NCI-H345 treated with DMSO at 0.1 percent for 48 hours (cell line): ENCODE results near the gene PRKCB.

Experiments used
- DNase-seq: peaks from one replicate; lab custom pipeline; 2025; ENCODE audit not compliant: unreplicated experiment; lab: John Stamatoyannopoulos, UW

The PRKCB gene

DNA sequence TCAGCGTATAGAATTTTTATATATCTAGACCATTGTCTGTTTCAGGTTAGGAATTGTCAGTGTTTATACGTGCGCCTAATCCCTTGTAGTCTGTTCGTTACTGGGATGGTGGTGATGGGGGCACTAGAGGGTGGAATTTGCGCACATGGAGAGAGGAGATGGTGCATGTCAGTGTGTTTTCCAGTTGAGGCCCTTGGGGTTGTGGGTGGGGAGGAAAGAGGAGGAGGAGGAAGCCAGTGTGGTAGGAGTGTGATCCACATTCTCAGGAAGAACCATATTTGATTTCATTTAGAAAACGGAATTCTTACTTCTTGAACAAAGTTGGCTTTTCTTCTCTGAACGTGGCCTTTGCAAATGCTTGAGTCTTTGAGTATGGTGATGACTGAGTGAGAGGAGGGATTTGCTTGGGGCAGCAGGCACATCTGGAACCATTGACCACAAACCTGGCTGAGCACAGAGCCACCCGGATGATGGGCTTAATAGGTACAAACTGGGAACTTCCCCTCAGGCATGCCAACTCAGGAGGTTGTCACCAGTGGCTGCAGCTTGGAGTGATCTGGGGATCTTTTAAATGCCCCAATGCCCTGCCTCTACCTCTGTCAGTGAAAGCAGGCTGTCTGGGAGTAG lies 98.9 kb downstream of the PRKCB start:
- DNase-seq: no peak

DNA sequence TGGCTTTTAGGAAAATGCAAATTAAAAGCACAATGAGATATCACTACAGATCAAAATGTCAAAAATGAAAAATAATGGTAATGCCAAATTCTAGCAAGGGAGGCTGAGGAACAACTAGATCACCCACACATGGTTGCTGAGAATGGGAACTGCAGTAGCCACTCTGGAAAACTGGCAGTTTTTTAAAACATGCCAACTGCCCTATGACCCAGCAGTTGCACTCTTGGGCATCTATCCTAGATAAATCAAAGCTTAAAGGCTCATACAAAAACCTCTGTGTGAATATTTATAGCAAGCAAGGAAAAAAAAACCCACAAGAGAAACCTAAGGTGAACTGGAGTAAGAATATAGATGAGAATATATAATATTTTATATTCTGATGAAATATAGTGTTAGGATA lies 104.3 kb downstream of the PRKCB start:
- no peak for DNase-seq

GRCh38 chr16:23941025-23941424 lies 105.2 kb downstream of the PRKCB start:
- no peak for DNase-seq

- no peak for DNase-seq
These were observed 106.3 kb downstream of the PRKCB start for GRCh38 chr16:23941963-23942564.

GRCh38 chr16:23943604-23944003 lies 107.8 kb downstream of the PRKCB start:
- DNase-seq: no peak

GRCh38 chr16:23944381-23944780 lies 108.6 kb downstream of the PRKCB start:
- no peak for DNase-seq

DNA sequence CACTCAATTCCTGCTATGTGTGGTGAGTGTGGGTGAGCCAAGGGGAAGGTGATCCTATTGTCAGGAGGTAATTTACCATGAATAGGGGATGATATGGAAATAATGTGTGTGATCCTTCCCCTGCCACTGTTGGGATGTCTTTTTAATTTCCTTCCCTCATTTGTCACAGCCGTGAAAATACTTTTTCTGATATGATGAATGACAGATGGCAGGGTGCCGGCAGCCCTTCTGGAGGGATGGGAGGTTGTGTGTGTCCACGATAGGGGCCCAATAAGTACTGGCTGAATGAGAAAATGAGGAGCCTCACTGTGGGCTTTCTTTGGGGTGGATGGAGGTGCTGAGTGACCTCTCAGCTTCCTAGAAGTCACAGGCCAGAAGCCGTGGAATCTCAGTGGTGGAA lies 109.5 kb downstream of the PRKCB start:
- DNase-seq: no peak

GRCh38 chr16:23947838-23948237 lies 112.1 kb downstream of the PRKCB start:
- no peak for DNase-seq

- DNase-seq: peak; percentile 57
These were observed 113.2 kb downstream of the PRKCB start for GRCh38 chr16:23948949-23949411.

GRCh38 chr16:23949630-23950290 lies 114.0 kb downstream of the PRKCB start:
- no peak for DNase-seq

DNA sequence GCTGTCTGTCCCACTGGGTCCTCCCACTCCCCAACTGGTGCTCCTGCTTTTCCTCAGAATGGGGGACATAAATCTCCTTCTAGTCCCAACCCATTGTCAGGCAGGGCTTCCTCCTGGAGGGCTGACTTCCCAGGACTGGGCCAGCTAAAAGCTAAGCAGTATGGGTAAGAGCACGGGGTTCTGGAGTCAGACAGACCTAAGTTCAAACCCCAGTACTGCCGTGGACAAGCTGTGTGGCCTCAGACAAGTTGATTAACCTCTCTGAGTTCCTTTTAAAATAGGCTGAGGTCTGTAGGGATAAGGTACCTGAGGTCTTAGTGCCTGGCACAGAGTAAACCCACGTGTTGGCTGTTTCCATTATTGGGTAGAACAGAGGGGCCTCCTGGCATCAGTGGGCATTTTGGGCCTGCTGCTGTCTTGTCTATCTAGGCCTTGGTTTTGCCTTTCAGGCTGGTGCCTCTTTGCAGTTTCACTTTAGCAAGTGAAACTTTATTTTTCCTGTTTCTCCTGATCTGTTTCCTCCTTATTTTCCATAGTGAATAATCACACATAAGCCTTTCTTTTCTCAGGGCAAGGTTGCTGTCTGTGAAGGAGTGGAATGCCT lies 114.6 kb downstream of the PRKCB start:
- DNase-seq: no peak

DNA sequence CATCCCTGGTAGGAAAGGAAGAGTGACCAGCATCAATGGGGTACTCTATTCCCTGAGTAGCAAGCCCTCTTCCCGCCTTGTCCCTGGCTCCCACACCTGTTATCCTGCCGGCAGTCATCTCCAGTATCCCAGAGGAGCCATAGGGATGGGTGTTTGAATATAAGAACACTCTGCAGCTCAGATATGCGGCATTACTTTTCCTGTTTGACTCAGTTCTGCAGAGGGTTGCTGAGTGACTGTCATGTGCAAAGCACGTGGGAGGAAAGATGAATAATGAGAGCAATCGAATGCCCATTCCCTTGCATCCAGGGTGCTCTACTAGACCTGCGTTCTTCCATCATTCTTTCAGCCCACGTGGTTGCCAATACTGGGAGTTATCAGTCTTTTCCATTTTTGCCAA lies 115.1 kb downstream of the PRKCB start:
- DNase-seq: no peak

- peak; percentile 39 for DNase-seq
These were observed 116.6 kb downstream of the PRKCB start for GRCh38 chr16:23952128-23952970.

DNA sequence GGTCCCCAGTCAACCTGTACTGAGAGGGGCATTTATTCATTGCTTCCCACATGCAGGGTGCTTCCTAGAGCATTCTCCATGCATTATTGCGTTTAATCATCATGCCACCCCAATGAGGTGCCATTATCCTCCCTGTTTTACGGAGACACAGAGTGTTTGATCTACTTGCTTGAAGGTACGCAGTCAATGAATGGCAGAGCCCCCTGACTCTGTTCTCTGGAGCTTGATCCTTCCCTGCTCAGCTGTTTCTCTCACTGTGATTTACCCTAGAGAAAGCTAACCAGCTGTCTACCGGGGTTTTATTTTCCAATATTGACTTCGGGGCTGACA lies 117.2 kb downstream of the PRKCB start:
- no peak for DNase-seq

DNA sequence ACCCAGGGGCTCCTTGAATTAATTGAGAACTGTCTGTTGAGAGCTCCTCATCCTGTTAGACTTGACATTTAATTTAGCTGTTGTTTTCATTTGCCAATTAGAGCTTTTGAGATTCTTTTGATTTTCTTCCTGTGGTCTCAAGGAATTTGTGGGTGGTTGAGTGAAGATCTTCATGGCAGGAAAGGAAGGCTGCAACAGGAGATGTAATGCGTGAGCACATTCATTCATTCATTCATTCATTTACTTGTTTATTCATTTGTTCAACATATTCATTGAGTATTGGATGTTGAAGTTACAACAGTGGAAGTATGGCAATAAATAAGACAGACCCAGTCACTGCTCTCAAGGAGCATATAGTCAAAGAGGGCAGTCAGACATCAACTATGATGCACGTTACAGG lies 117.7 kb downstream of the PRKCB start:
- no peak for DNase-seq

DNA sequence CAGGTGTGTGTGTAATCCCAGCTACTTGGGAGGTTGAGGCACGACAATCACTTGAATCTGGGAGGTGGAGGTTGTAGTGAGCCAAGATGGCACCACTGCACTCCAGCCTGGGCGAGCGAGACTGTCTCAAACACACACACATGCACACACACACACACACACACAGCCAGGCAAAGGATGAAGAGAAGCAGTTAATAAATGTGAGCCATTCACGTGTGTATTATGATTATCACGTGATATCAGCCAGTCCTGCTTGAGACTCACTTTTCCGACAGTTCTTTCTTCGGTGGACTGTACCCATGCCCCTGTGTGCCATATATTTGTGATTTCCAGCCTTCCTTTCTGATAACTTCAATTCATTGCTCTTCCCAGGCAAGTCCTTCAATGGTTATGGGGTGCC lies 119.3 kb downstream of the PRKCB start:
- DNase-seq: no peak

- no peak for DNase-seq
These were observed 121.5 kb downstream of the PRKCB start for GRCh38 chr16:23957287-23957686.

- no peak for DNase-seq
These were observed 123.4 kb downstream of the PRKCB start for GRCh38 chr16:23959072-23959751.

DNA sequence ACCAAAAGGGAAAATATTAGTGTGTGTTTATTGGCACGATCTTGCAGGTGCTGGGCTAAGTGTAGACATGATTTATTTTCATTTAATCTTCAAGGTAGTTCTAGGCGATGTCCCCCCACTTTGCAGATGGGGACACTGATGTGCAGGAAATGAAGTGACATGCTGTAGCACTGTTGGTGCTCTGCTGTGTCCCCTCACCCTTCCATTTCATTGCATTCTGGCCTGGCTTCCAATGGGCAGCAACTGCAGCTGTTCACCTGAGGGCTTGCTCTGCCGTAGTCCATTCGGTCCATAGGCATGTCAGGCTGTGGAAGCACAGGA lies 123.9 kb downstream of the PRKCB start:
- no peak for DNase-seq

DNA sequence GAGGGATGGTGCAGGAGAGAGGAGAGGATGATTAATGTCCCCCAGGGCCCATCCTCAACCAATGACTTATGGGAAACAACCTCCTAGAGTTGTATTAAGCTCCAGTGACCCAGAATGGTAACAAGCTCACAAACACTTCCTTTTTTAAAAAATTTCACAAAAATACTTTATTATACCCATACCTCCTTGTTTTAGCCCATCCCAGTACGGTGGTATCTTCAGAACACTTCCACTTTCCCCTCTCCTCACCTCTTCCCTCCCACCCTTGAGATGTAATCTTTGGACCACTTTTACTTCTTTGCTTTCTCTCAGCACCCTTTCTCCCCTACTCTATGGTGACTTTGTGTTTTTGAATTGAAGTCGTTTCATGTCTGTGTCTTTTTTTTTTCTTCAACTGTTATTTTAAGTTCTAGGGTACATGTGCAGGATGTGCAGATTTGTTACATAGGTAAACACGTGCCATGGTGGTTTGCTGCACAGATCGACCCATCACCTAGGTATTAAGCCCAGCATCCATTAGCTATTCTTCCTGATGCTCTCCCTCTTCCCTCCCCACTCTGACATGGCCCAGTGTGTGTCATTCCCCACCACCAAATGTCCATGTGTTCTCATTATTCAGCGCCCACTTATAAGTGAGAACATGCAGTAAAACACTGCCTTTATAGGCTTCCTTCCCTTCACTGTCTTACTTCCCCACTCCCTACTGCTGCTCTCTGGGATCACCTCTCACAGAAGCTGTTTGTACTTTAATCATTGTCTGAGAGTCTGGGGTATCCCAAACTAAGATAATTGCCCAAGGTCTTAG lies 124.5 kb downstream of the PRKCB start:
- no peak for DNase-seq
